ENCODE measurements around the gene GMPR. TPM values are rescaled to one million over a fixed set of nuclear protein-coding genes. Genes with fewer than 3 reads are reported as not detected.
A peak's percentile ranks its signal among the peaks of the same experiment; 100 is the strongest.
"Not testable (repeated sequence)": the region's sequence is repeated elsewhere in the genome, so short reads cannot be mapped to it uniquely, and the experiment has no call there.

Gene GMPR
- total and polyA plus RNA-seq, 5 donors = 68.2 to 123 (median 72.3) TPM

DNA sequence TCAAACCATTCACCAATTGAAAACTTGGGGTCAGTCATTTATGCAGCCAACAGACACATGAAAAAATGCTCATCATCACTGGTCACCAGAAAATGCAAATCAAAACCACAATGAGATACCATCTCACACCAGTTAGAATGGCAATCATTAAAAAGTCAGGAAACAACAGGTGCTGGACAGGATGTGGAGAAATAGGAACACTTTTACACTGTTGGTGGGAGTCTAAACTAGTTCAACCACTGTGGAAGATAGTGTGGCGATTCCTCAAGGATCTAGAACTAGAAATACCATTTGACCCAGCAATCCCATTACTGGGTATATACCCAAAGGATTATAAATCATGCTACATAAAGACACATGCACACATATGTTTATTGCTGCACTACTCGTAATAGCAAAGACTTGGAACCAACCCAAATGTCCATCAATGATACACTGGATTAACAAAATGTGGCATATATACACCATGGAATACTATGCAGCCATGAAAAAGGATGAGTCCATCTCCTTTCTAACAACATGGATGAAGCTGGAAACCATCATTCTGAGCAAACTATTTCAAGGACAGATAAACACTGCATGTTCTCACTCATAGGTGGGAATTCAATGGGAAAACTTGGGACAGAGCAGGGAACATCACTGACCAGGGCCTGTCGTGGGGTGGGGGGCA, 13.2 kb upstream of the GMPR start:
- 84% methylated on average over 3 of the region's 3 CpGs for WGBS
- H3K4me3 ChIP-seq (ENCODE audit: low read length); H3K4me1 ChIP-seq (ENCODE audit: control insufficient read depth, insufficient read depth, low read length); H3K27ac ChIP-seq (ENCODE audit: low read length); H3K9me3 ChIP-seq (ENCODE audit: control insufficient read depth, low read length); ATAC-seq; DNase-seq; H3K27me3 ChIP-seq (ENCODE audit: control insufficient read depth, insufficient read depth); intact Hi-C loops (cut with DNase I): not testable (repeated sequence)

GRCh38 chr6:16226117-16227047, 12.0 kb upstream of the GMPR start:
- H3K9me3 ChIP-seq (ENCODE audit: control insufficient read depth, low read length); H3K4me1 ChIP-seq (ENCODE audit: control insufficient read depth, insufficient read depth, low read length); DNase-seq; H3K27ac ChIP-seq (ENCODE audit: low read length); intact Hi-C loops (cut with DNase I); H3K4me3 ChIP-seq (ENCODE audit: low read length); H3K27me3 ChIP-seq (ENCODE audit: control insufficient read depth, insufficient read depth): not testable (repeated sequence)
- 94% methylated on average over 23 of the region's 23 CpGs for WGBS
- peak in 1 of 2 donors; percentile 19 for ATAC-seq

DNA sequence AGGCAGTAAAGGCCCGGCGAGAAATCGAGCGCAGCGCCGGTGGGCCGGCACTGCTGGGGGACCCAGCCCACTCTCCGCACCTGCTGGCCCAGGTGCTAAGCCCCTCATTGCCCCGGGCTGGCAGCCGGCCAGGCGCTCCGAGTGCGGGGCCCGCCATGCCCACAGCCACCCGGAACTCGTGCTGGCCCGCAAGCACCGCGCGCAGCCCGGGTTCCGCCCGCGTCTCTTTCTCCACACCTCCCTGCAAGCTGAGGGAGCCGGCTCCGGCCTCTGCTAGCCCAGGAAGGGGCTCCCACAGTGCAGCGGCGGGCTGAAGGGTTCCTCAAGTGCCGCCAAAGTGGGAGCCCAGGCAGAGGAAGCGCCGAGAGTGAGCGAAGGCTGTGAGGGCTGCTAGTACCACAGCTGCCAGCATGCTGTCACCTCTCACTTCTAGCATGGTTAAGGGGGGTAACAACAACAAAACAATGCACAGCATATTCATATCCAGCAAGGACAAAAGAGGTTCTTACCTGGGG, 11.3 kb upstream of the GMPR start:
- 95% methylated on average over 32 of the region's 32 CpGs for WGBS
- Histone ChIP-seq H3K27me3 (ENCODE audit: control insufficient read depth, insufficient read depth) (no peaks in the 10 kb centered on the region), H3K27ac (ENCODE audit: low read length) (no peak overlapping the region), H3K9me3 (ENCODE audit: control insufficient read depth, low read length) (no peaks in the 10 kb centered on the region), H3K4me1 (ENCODE audit: control insufficient read depth, insufficient read depth, low read length) (peaks cover 3% of the 10 kb centered on the region), H3K4me3 (ENCODE audit: low read length) (no peak overlapping the region)
- DNase-seq (peak in 1 of 3 donors; percentile 65), ATAC-seq (peak in 1 of 2 donors; percentile 8)
- intact Hi-C loops (cut with DNase I) = no loop called here

DNA sequence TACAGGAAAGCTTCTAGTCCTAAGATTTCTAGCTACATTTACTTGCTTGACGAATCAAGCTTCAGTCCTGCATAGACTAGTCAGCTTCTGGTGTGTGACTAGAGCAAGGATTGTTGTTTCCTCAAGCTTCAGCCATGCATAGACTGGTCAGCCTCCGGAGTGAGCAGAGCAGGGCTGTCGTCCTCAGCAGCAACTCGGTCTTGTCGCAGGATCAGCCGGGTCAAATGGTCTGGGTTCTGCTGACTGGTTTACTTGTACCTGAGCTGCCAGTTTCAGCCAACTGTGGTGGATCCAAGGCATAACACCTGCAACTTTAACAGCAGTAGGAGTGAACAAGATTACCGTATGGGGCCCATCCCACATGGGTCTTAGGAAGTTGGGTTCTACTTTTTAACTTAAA, 10.8 kb upstream of the GMPR start:
- 87% methylated on average over 7 of the region's 7 CpGs for WGBS
- DNase-seq = no peak
- no peak for ATAC-seq
- no peak overlapping the region for H3K4me3 ChIP-seq (ENCODE audit: low read length)
- no peak overlapping the region for H3K27ac ChIP-seq (ENCODE audit: low read length)
- H3K9me3 ChIP-seq (ENCODE audit: control insufficient read depth, low read length) = no peaks in the 10 kb centered on the region
- intact Hi-C loops (cut with DNase I) = no loop called here
- H3K27me3 ChIP-seq (ENCODE audit: control insufficient read depth, insufficient read depth) = no peaks in the 10 kb centered on the region
- peaks cover 3% of the 10 kb centered on the region for H3K4me1 ChIP-seq (ENCODE audit: control insufficient read depth, insufficient read depth, low read length)

DNA sequence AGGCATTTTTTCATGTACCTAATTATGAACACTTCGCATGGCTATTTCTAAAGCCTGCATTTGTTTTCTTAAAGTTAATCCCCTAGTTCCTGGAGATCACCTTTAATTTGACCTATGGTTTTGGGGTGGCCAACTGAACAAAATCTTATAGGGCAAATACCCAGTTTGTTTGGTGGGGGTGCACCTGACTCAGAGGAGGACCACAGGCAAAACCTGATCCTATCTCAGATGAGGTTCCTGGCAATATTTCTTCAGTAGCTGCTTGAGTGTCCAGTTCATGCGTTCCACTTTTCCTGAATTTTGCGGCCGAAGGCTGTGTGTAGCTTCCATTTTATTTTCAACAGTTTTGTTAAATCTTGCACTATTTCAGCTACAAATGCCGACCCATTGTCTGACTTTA, 10.3 kb upstream of the GMPR start:
- no peaks in the 10 kb centered on the region for H3K9me3 ChIP-seq (ENCODE audit: control insufficient read depth, low read length)
- no peak overlapping the region for H3K4me3 ChIP-seq (ENCODE audit: low read length)
- ATAC-seq = no peak
- 95% methylated on average over 5 of the region's 5 CpGs for WGBS
- intact Hi-C loops (cut with DNase I) = no loop called here
- H3K27ac ChIP-seq (ENCODE audit: low read length) = no peak overlapping the region
- H3K4me1 ChIP-seq (ENCODE audit: control insufficient read depth, insufficient read depth, low read length) = peaks cover 3% of the 10 kb centered on the region
- DNase-seq = no peak
- no peaks in the 10 kb centered on the region for H3K27me3 ChIP-seq (ENCODE audit: control insufficient read depth, insufficient read depth)

- ATAC-seq = peak; percentile 48 to 53
- no peak for DNase-seq
- H3K9me3 ChIP-seq (ENCODE audit: control insufficient read depth, low read length) = no peaks in the 10 kb centered on the region
- 37% methylated on average over 20 of the region's 20 CpGs for WGBS
- intact Hi-C loops (cut with DNase I) = no loop called here
- H3K4me1 ChIP-seq (ENCODE audit: control insufficient read depth, insufficient read depth, low read length) = peaks cover 3% of the 10 kb centered on the region
- H3K27me3 ChIP-seq (ENCODE audit: control insufficient read depth, insufficient read depth) = no peaks in the 10 kb centered on the region
- no peak overlapping the region for H3K4me3 ChIP-seq (ENCODE audit: low read length)
- H3K27ac ChIP-seq (ENCODE audit: low read length) = no peak overlapping the region
Observed at GRCh38 chr6:16228709-16229665, 9.4 kb upstream of the GMPR start.

DNA sequence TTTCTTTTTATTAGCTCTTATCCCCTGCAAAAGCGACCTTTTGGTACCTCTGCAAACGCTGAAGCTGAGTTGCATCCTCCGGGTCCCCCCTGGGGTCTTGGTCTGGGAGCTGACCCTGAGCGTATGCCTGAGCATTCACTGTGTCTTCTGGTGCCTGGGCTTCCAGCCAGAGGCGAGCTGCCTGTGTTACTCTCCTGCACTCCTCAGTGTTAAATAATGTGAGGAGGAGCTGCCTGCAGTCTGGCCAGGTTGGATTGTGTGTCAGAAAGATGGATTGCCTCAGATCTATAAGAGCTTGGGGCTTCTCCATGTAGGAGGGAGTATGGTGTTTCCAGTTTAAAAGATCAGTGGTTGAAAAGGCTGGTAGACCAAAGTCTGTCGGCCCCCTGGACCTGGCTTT, 8.7 kb upstream of the GMPR start:
- Histone ChIP-seq H3K4me1 (ENCODE audit: control insufficient read depth, insufficient read depth, low read length) (peaks cover 3% of the 10 kb centered on the region), H3K4me3 (ENCODE audit: low read length) (no peak overlapping the region), H3K27me3 (ENCODE audit: control insufficient read depth, insufficient read depth) (no peaks in the 10 kb centered on the region), H3K27ac (ENCODE audit: low read length) (no peak overlapping the region), H3K9me3 (ENCODE audit: control insufficient read depth, low read length) (no peaks in the 10 kb centered on the region)
- intact Hi-C loops (cut with DNase I) = no loop called here
- DNase-seq = no peak
- ATAC-seq = peak in 1 of 2 donors; percentile 59
- 31% methylated on average over 6 of the region's 6 CpGs for WGBS

- intact Hi-C loops (cut with DNase I) = no loop called here
- Histone ChIP-seq H3K27me3 (ENCODE audit: control insufficient read depth, insufficient read depth) (no peaks in the 10 kb centered on the region), H3K4me3 (ENCODE audit: low read length) (no peak overlapping the region), H3K9me3 (ENCODE audit: control insufficient read depth, low read length) (no peaks in the 10 kb centered on the region), H3K4me1 (ENCODE audit: control insufficient read depth, insufficient read depth, low read length) (peaks cover 3% of the 10 kb centered on the region), H3K27ac (ENCODE audit: low read length) (no peak overlapping the region)
- ATAC-seq = no peak
- 94% methylated on average over 9 of the region's 9 CpGs for WGBS
- DNase-seq = no peak
Observed at GRCh38 chr6:16230953-16231352, 7.4 kb upstream of the GMPR start.

GRCh38 chr6:16232086-16232485, 6.3 kb upstream of the GMPR start:
- intact Hi-C loops (cut with DNase I) = no loop called here
- H3K27me3 ChIP-seq (ENCODE audit: control insufficient read depth, insufficient read depth) = no peaks in the 10 kb centered on the region
- 95% methylated on average over 5 of the region's 5 CpGs for WGBS
- no peak overlapping the region for H3K27ac ChIP-seq (ENCODE audit: low read length)
- peaks cover 3% of the 10 kb centered on the region for H3K4me1 ChIP-seq (ENCODE audit: control insufficient read depth, insufficient read depth, low read length)
- no peaks in the 10 kb centered on the region for H3K9me3 ChIP-seq (ENCODE audit: control insufficient read depth, low read length)
- ATAC-seq = no peak
- DNase-seq = no peak
- H3K4me3 ChIP-seq (ENCODE audit: low read length) = no peak overlapping the region

DNA sequence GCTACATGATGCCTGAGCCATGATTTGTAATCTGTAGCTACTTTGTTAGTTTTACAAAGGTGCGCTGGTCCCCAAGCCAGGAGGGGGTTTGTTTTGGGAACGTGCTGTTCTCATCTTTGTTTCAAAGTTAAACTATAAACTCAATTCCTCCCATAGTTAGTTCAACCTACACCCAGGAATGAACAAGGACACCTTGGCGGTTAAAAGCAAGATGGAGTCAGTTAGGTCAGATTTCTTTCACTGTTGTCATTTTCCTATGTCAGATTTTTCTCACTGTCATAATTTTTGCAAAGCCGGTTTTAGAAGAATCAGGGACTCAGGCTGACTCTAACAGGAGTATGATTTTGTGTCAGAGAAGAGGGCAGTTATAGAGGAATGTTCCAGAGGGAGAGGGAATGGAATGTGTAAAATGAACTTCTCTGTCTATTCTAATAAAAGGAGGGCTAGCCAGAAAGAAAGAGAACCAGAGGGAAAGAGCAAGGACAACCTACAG, 2.3 kb upstream of the GMPR start:
- peaks cover 2% of the 10 kb centered on the region for H3K4me1 ChIP-seq (ENCODE audit: control insufficient read depth, insufficient read depth, low read length)
- ATAC-seq = no peak
- H3K9me3 ChIP-seq (ENCODE audit: control insufficient read depth, low read length) = no peaks in the 10 kb centered on the region
- no peak for DNase-seq
- no peak overlapping the region for H3K4me3 ChIP-seq (ENCODE audit: low read length)
- intact Hi-C loops (cut with DNase I) = no loop called here
- H3K27me3 ChIP-seq (ENCODE audit: control insufficient read depth, insufficient read depth) = no peaks in the 10 kb centered on the region
- WGBS = 79% methylated on average over 4 of the region's 4 CpGs
- H3K27ac ChIP-seq (ENCODE audit: low read length) = no peak overlapping the region

Data from right cardiac atrium (tissue), 5 donors.